Measurements from ENCODE around the gene CYP4A11.
"Not testable (repeated sequence)": the region's sequence is repeated elsewhere in the genome, so short reads cannot be mapped to it uniquely, and the experiment has no call there.

Gene CYP4A11

GRCh38 chr1:46941135-46941694 is at the start of gene CYP4A11:
TSS of gene CYP4A11 (minus strand) at chr1:46941476. CDS start at chr1:46941433, 43 bp downstream.
- DNase-seq: no peak

GRCh38 chr1:46990541-46990940 is 49.3 kb upstream of the CYP4A11 start:
- DNase-seq: not testable (repeated sequence)

- peak; percentile 55 for DNase-seq
These were observed 42.7 kb upstream of the CYP4A11 start for GRCh38 chr1:46983830-46984586.

GRCh38 chr1:46983166-46983829 is 42.0 kb upstream of the CYP4A11 start:
- peak; percentile 5 for DNase-seq

GRCh38 chr1:46969014-46969619 is 27.8 kb upstream of the CYP4A11 start:
- no peak for DNase-seq

GRCh38 chr1:46962272-46962671 is 21.0 kb upstream of the CYP4A11 start:
- DNase-seq: not testable (repeated sequence)

- no peak for DNase-seq
These were observed 19.9 kb upstream of the CYP4A11 start for GRCh38 chr1:46961066-46961758.

- no peak for DNase-seq
These were observed 19.0 kb upstream of the CYP4A11 start for GRCh38 chr1:46960250-46960649.

- DNase-seq: not testable (repeated sequence)
These were observed 13.8 kb upstream of the CYP4A11 start for GRCh38 chr1:46955116-46955515.

- DNase-seq: not testable (repeated sequence)
These were observed 12.6 kb upstream of the CYP4A11 start for GRCh38 chr1:46953847-46954246.

- not testable (repeated sequence) for DNase-seq
These were observed 8.1 kb upstream of the CYP4A11 start for GRCh38 chr1:46949417-46949666.

GRCh38 chr1:46948629-46949416 is 7.5 kb upstream of the CYP4A11 start:
- DNase-seq: no peak

GRCh38 chr1:46947706-46948105 is 6.4 kb upstream of the CYP4A11 start:
- DNase-seq: not testable (repeated sequence)

GRCh38 chr1:46942086-46942485 is 810 bp upstream of the CYP4A11 start:
- DNase-seq: no peak

GRCh38 chr1:46940307-46940706 is 969 bp downstream of the CYP4A11 start:
- DNase-seq: no peak

GRCh38 chr1:46937270-46937669 is 4.0 kb downstream of the CYP4A11 start:
- no peak for DNase-seq

- DNase-seq: no peak
These were observed 4.5 kb downstream of the CYP4A11 start for GRCh38 chr1:46936788-46937187.

- not testable (repeated sequence) for DNase-seq
These were observed 6.4 kb downstream of the CYP4A11 start for GRCh38 chr1:46934852-46935251.

- not testable (repeated sequence) for DNase-seq
These were observed 9.3 kb downstream of the CYP4A11 start for GRCh38 chr1:46932020-46932419.

- no peak for DNase-seq
These were observed 10.1 kb downstream of the CYP4A11 start for GRCh38 chr1:46931151-46931550.

GRCh38 chr1:46927249-46927835 is 13.9 kb downstream of the CYP4A11 start:
- no peak for DNase-seq

GRCh38 chr1:46910790-46911189 is 30.5 kb downstream of the CYP4A11 start:
- no peak for DNase-seq
